ENCODE results near the gene PRSS56. TPM values are rescaled to one million over a fixed set of nuclear protein-coding genes. Genes with fewer than 3 reads are reported as not detected.

The PRSS56 gene
- total and polyA plus RNA-seq, 2 donors (not counting 1 experiment from before 2014, with no cell fraction given), result not detected

DNA sequence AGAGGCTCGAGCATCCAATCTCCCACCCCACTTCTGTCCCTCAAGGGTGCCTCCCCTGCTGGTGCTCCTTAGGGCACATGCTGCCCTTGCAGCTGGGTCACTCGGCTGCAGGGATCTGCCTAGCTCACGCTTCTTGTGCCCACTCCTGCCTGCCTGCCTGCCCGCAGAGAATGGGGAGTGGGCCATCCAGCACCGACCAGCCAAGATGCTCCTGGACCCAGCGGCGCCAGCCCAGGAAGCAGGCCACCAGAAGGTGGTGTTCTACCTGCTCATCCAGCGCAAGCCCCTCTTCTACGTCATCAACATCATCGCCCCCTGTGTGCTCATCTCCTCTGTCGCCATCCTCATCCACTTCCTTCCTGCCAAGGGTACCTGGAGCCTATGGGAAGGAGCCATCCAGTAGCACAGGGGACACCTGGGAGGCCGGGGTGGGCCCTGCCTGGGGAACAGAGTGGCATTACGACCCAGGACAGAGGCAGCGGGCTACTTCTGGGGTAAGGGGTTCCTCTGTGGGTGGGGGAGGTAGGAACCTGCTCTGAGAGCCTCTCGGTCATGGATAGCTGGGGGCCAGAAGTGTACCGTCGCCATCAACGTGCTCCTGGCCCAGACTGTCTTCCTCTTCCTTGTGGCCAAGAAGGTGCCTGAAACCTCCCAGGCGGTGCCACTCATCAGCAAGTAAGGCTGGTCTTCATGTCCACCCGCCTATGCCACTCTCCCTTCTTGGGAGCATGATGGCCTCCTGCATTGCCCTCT, 22.7 kb downstream of the PRSS56 start:
- no peaks in the 10 kb centered on the region for H3K79me2 ChIP-seq (ENCODE audit: control insufficient read depth, insufficient read depth, low read length)
- no peak overlapping the region for H2AFZ ChIP-seq (ENCODE audit: low read length)
- H3K27me3 ChIP-seq (ENCODE audit: control insufficient read depth, insufficient read depth, low read length), result peaks cover 6% of the 10 kb centered on the region
- H3K27ac ChIP-seq (ENCODE audit: insufficient read depth, low read length), result no peak overlapping the region
- DNase-seq (ENCODE audit: low read depth in 2 of 2), result no peak
- H3K4me1 ChIP-seq (ENCODE audit: control insufficient read depth, extremely low read depth, insufficient read depth, low read length), result no peaks in the 10 kb centered on the region
- H3K9ac ChIP-seq (ENCODE audit: insufficient read depth, low read length), result no peak overlapping the region
- no peaks in the 10 kb centered on the region for H4K20me1 ChIP-seq (ENCODE audit: control insufficient read depth, extremely low read depth, insufficient read depth, low read length)
- TF ChIP-seq, protein P1, sequence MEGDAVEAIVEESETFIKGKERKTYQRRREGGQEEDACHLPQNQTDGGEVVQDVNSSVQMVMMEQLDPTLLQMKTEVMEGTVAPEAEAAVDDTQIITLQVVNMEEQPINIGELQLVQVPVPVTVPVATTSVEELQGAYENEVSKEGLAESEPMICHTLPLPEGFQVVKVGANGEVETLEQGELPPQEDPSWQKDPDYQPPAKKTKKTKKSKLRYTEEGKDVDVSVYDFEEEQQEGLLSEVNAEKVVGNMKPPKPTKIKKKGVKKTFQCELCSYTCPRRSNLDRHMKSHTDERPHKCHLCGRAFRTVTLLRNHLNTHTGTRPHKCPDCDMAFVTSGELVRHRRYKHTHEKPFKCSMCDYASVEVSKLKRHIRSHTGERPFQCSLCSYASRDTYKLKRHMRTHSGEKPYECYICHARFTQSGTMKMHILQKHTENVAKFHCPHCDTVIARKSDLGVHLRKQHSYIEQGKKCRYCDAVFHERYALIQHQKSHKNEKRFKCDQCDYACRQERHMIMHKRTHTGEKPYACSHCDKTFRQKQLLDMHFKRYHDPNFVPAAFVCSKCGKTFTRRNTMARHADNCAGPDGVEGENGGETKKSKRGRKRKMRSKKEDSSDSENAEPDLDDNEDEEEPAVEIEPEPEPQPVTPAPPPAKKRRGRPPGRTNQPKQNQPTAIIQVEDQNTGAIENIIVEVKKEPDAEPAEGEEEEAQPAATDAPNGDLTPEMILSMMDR (conservative IDR thresholded peaks at IDR 0.05 in 1 of 2, IDR thresholded peaks at IDR 0.05 in 1 of 2; ENCODE audit: low read depth in 1 of 2, low read length in 2 of 2), result no peak
- no peak for TF ChIP-seq EZH2 (IDR thresholded peaks at IDR 0.05; ENCODE audit: low read length, missing control alignments)
- H3K4me2 ChIP-seq (ENCODE audit: extremely low read depth, insufficient read depth, low read length), result no peak overlapping the region
- no peaks in the 10 kb centered on the region for H3K36me3 ChIP-seq (ENCODE audit: control insufficient read depth, insufficient read depth, low read length)
- H3K9me3 ChIP-seq (ENCODE audit: control insufficient read depth, insufficient read depth, low read depth, low read length), result no peaks in the 10 kb centered on the region
- no peak overlapping the region for H3K4me3 ChIP-seq (replicated peaks in 1 of 4; ENCODE audit: control extremely low read depth in 1 of 4, insufficient read depth in 1 of 4, low read depth in 3 of 4, low read length in 4 of 4)

DNA sequence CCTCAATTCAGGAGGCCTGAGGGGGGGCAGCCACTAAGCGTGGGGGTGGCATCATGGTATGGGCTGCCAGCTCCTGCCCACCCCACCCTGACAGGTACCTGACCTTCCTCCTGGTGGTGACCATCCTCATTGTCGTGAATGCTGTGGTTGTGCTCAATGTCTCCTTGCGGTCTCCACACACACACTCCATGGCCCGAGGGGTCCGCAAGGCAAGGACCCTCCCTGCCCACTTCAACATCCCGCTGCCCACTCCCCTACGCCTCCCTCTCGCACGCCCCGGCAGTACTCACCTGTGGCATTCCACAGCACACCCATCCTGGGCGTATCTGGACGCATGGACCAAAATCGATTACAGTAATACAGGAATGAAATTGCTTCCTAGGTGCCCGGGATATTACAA, 23.3 kb downstream of the PRSS56 start:
- TF ChIP-seq EZH2 (IDR thresholded peaks at IDR 0.05; ENCODE audit: low read length, missing control alignments), result no peak
- TF ChIP-seq, protein P1 (conservative IDR thresholded peaks at IDR 0.05 in 1 of 2, IDR thresholded peaks at IDR 0.05 in 1 of 2; ENCODE audit: low read depth in 1 of 2, low read length in 2 of 2), result no peak
- H3K9ac ChIP-seq (ENCODE audit: insufficient read depth, low read length), result no peak overlapping the region
- no peak overlapping the region for H3K4me3 ChIP-seq (replicated peaks in 1 of 4; ENCODE audit: control extremely low read depth in 1 of 4, insufficient read depth in 1 of 4, low read depth in 3 of 4, low read length in 4 of 4)
- no peaks in the 10 kb centered on the region for H3K4me1 ChIP-seq (ENCODE audit: control insufficient read depth, extremely low read depth, insufficient read depth, low read length)
- H4K20me1 ChIP-seq (ENCODE audit: control insufficient read depth, extremely low read depth, insufficient read depth, low read length), result no peaks in the 10 kb centered on the region
- DNase-seq (ENCODE audit: low read depth in 2 of 2), result no peak
- H3K4me2 ChIP-seq (ENCODE audit: extremely low read depth, insufficient read depth, low read length), result no peak overlapping the region
- H3K27me3 ChIP-seq (ENCODE audit: control insufficient read depth, insufficient read depth, low read length), result peaks cover 4% of the 10 kb centered on the region
- H3K36me3 ChIP-seq (ENCODE audit: control insufficient read depth, insufficient read depth, low read length), result no peaks in the 10 kb centered on the region
- no peaks in the 10 kb centered on the region for H3K79me2 ChIP-seq (ENCODE audit: control insufficient read depth, insufficient read depth, low read length)
- no peak overlapping the region for H2AFZ ChIP-seq (ENCODE audit: low read length)
- no peak overlapping the region for H3K27ac ChIP-seq (ENCODE audit: insufficient read depth, low read length)
- no peaks in the 10 kb centered on the region for H3K9me3 ChIP-seq (ENCODE audit: control insufficient read depth, insufficient read depth, low read depth, low read length)

DNA sequence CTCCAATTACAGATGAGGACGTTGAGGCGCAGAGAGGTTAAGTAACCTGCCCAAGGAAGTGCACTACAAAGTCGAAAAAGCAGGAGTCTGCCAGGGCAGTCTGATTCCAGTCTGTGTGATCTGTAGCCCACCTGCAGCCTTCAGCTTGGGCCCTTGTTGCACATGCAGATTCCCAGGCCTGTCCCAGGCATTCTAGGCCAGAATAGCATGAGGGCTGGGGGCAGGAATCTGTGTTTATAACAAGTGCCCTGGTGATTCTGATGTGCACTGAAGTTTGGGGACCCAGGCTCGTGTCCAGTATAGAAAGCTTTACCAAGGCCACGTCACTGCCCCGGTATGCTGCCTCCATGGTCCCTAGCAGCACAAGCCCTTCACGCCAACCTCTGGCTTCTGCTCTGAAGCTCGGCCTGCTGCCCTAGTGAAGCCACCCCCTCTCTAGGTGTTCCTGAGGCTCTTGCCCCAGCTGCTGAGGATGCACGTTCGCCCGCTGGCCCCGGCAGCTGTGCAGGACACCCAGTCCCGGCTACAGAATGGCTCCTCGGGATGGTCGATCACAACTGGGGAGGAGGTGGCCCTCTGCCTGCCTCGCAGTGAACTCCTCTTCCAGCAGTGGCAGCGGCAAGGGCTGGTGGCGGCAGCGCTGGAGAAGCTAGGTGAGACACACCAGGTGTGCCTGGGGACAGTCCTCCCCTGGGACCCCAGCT, 23.9 kb downstream of the PRSS56 start:
- Histone ChIP-seq H3K79me2 (ENCODE audit: control insufficient read depth, insufficient read depth, low read length) (no peaks in the 10 kb centered on the region), H3K27me3 (ENCODE audit: control insufficient read depth, insufficient read depth, low read length) (peaks cover 4% of the 10 kb centered on the region), H4K20me1 (ENCODE audit: control insufficient read depth, extremely low read depth, insufficient read depth, low read length) (no peaks in the 10 kb centered on the region), H3K4me2 (ENCODE audit: extremely low read depth, insufficient read depth, low read length) (no peak overlapping the region), H3K9ac (ENCODE audit: insufficient read depth, low read length) (no peak overlapping the region), H3K4me3 (replicated peaks in 1 of 4; ENCODE audit: control extremely low read depth in 1 of 4, insufficient read depth in 1 of 4, low read depth in 3 of 4, low read length in 4 of 4) (no peak overlapping the region), H3K27ac (ENCODE audit: insufficient read depth, low read length) (no peak overlapping the region), H3K4me1 (ENCODE audit: control insufficient read depth, extremely low read depth, insufficient read depth, low read length) (no peaks in the 10 kb centered on the region), H2AFZ (ENCODE audit: low read length) (no peak overlapping the region), H3K36me3 (ENCODE audit: control insufficient read depth, insufficient read depth, low read length) (no peaks in the 10 kb centered on the region), H3K9me3 (ENCODE audit: control insufficient read depth, insufficient read depth, low read depth, low read length) (no peaks in the 10 kb centered on the region)
- DNase-seq (ENCODE audit: low read depth in 2 of 2), result no peak
- TF ChIP-seq EZH2 (IDR thresholded peaks at IDR 0.05; ENCODE audit: low read length, missing control alignments), result no peak
- TF ChIP-seq, protein P1 (conservative IDR thresholded peaks at IDR 0.05 in 1 of 2, IDR thresholded peaks at IDR 0.05 in 1 of 2; ENCODE audit: low read depth in 1 of 2, low read length in 2 of 2), result no peak

Measured in fibroblast of lung (primary cell).